Measurements from ENCODE around the gene ACTR3. TPM values are rescaled to one million over a fixed set of nuclear protein-coding genes. Genes with fewer than 3 reads are reported as not detected.

Gene ACTR3
- total RNA-seq, 4 donors from 2014 or later: 70.0 to 179 (median 162) TPM

DNA sequence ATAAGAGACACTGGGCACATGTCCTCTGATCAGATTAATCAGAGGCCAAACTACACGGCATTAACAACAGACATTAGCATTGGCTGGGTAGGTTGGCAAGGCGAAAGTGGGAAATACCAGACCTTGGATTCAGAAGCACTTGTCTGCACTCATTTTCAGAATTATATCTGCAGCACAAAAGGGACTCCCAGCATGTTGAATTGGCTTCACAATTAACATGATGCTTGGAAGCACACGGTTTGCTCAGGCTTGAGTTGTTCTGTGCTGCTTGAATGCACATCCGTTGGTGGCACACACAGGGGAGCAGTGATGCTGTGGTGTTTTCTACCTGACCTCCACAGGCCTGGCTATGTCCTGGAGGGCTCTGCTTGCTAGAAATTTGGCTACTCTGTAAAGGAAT is 83.9 kb downstream of the ACTR3 start:
- no peaks in the 10 kb centered on the region for H3K27me3 ChIP-seq
- TF ChIP-seq POLR2A (IDR thresholded peaks at IDR 0.05): no peak
- TF ChIP-seq, protein P1, sequence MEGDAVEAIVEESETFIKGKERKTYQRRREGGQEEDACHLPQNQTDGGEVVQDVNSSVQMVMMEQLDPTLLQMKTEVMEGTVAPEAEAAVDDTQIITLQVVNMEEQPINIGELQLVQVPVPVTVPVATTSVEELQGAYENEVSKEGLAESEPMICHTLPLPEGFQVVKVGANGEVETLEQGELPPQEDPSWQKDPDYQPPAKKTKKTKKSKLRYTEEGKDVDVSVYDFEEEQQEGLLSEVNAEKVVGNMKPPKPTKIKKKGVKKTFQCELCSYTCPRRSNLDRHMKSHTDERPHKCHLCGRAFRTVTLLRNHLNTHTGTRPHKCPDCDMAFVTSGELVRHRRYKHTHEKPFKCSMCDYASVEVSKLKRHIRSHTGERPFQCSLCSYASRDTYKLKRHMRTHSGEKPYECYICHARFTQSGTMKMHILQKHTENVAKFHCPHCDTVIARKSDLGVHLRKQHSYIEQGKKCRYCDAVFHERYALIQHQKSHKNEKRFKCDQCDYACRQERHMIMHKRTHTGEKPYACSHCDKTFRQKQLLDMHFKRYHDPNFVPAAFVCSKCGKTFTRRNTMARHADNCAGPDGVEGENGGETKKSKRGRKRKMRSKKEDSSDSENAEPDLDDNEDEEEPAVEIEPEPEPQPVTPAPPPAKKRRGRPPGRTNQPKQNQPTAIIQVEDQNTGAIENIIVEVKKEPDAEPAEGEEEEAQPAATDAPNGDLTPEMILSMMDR (IDR thresholded peaks at IDR 0.05): no peak
- no peak overlapping the region for H3K4me3 ChIP-seq
- H3K36me3 ChIP-seq: no peaks in the 10 kb centered on the region
- H3K4me1 ChIP-seq: no peaks in the 10 kb centered on the region
- no peaks in the 10 kb centered on the region for H3K9me3 ChIP-seq
- no peak for DNase-seq
- intact Hi-C loops (cut with DNase I; ENCODE audit: low total_unique reads): no loop called here
- H3K27ac ChIP-seq: no peak overlapping the region

DNA sequence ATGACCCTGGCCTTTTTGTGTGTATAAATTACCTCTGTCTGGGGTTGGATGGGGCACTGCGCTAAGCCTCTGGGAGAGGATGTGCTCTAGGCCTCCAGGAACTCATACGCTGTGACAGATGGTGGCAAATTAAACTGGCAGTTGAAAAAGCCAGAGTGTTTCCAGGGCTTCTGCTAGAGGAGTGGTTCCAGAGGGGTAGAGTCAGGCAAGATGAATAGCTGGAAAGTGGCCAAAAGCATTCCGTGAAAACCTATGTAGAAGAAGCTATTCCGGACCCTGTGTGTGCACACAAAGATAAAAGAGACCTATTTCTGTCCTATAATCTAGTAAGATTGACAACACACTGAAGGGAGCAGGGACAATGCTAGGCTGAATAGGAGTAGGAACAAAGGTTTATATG is 84.8 kb downstream of the ACTR3 start:
- intact Hi-C loops (cut with DNase I; ENCODE audit: low total_unique reads): no loop called here
- no peak overlapping the region for H3K4me3 ChIP-seq

DNA sequence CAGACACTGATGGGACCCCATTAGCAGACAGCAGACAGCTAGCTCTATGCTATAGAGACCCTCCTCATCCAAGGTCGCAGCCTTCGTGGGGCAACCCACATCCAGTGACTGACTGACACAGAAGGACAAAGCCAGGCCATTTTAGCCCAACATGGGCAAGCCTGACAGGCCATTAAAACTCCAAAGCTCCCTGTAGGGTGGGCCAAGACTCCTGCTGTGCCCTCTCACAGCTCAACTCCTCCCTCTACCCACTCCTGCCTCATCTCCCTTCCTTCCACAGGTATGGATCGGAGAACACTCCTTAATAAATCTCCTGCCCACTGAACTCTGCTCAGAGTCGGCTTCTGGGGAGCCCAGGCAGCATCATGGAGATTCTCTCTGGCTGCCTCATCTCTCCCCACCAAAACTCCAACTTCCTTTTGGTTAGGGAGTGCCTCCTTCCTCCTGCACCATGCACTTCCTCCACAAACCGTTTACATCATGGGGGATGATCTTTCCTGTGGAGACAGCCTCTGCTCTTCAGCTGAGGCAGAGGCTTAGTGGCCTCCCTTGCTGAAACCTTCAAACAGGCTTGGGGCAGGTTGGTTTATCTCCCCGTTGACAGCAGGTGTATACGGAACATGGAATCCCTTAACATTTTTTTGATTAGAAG is 86.5 kb downstream of the ACTR3 start:
- Histone ChIP-seq H3K27ac (no peak overlapping the region), H3K4me3 (no peak overlapping the region), H3K27me3 (no peaks in the 10 kb centered on the region), H3K9me3 (no peaks in the 10 kb centered on the region), H3K4me1 (no peaks in the 10 kb centered on the region), H3K36me3 (no peaks in the 10 kb centered on the region)
- no peak for TF ChIP-seq POLR2A (IDR thresholded peaks at IDR 0.05)
- TF ChIP-seq, protein P1 (IDR thresholded peaks at IDR 0.05): no peak
- DNase-seq: no peak
- intact Hi-C loops (cut with DNase I; ENCODE audit: low total_unique reads): no loop called here

More for the DNA sequence above, 84.8 kb downstream of the ACTR3 start:
- DNase-seq: no peak
- no peaks in the 10 kb centered on the region for H3K36me3 ChIP-seq
- no peak overlapping the region for H3K27ac ChIP-seq
- no peaks in the 10 kb centered on the region for H3K27me3 ChIP-seq
- no peak for TF ChIP-seq POLR2A (IDR thresholded peaks at IDR 0.05)
- TF ChIP-seq, protein P1 (IDR thresholded peaks at IDR 0.05): no peak
- H3K4me1 ChIP-seq: no peaks in the 10 kb centered on the region
- H3K9me3 ChIP-seq: no peaks in the 10 kb centered on the region

DNA sequence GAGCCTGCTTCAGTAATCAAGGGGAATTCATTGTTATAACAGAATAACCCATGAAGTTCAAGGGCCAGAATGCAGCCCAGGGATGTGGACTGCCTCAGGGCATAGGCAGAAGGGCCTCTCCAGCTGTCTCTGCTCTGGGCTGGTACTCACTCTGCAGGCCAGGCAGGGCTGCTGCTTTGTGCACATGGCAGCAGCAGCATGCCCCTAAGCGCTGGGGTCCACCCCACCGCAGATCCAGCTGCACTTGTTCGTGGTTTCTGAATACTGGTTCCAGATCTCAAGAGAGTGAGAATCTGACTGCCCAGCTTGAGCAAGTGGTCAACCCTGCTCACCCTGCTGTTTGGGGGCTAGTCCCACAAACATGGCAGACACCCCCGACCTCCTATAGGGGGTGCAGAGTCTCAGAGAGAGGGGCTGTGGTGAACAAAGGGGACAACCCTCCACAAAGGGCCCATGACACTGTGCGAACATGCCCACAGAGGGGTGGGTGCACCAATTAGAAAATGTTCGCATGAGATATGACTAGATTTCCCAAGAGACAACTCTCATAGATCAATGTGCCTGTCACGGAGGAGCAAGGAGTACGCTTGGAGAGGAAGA is 87.3 kb downstream of the ACTR3 start:
- Histone ChIP-seq H3K27me3 (no peaks in the 10 kb centered on the region), H3K27ac (no peak overlapping the region), H3K9me3 (no peaks in the 10 kb centered on the region), H3K4me3 (no peak overlapping the region), H3K36me3 (no peaks in the 10 kb centered on the region), H3K4me1 (no peaks in the 10 kb centered on the region)
- DNase-seq: no peak
- TF ChIP-seq POLR2A (IDR thresholded peaks at IDR 0.05): no peak
- TF ChIP-seq, protein P1 (IDR thresholded peaks at IDR 0.05): no peak
- intact Hi-C loops (cut with DNase I; ENCODE audit: low total_unique reads): no loop called here

DNA sequence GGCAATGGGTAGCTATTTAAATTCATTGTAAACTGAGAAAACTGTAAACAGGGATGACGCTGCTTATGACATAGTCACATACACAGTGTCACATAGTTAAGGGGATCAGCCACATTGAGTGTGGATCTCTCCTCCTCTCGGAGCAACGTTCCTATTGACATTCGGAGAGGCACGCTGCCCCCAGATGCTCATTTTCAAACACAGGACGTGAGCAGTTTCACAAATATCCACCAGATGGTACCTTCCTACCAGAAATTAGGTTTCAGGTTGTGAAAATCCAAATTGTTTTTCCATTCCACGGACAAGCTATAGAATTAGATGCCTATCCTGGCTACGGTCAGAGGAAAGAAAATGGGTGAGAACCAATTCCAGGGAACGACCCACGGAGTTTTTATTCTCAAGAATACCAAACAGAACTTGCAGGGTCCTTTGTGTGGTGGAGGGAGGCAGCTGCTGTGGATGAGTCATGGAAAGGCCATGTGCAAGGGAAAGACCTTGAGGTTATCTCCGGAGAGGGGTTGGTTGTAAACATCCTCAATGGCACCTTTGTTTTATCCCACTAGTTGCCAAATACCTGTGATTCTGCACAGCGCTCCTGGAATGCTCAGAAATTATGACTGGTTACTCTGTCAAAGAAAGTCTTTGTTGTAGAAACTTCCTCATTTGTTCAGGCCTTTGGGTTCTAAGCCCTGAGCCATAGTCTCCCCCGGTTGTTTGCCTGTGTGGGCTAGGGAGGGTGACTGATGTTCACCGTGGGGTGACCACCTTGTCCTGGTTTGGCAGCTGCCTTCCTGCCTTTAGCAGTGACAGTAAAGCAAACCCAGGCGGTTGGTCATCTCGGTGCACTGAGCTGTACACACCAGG is 88.0 kb downstream of the ACTR3 start:
- no peak overlapping the region for H3K27ac ChIP-seq
- DNase-seq: no peak
- intact Hi-C loops (cut with DNase I; ENCODE audit: low total_unique reads): no loop called here

More for the DNA sequence above, 88.0 kb downstream of the ACTR3 start:
- Histone ChIP-seq H3K4me1 (no peaks in the 10 kb centered on the region), H3K4me3 (no peak overlapping the region), H3K9me3 (no peaks in the 10 kb centered on the region), H3K36me3 (no peaks in the 10 kb centered on the region), H3K27me3 (no peaks in the 10 kb centered on the region)
- TF ChIP-seq, protein P1 (IDR thresholded peaks at IDR 0.05): peak in 3 of 4 experiments; percentile 3 to 42 (median 5)
- TF ChIP-seq POLR2A (IDR thresholded peaks at IDR 0.05): no peak
